ENCODE results near the gene DISC1. TPM values are rescaled to one million over a fixed set of nuclear protein-coding genes. Genes with fewer than 3 reads are reported as not detected.

Gene DISC1
- total and polyA plus RNA-seq, 2 experiments from 2014 or later, result 2.1 to 6.5 TPM

- DNase-seq (ENCODE audit: low spot score) (no peak), ATAC-seq (no peak)
- Histone ChIP-seq H3K27ac (ENCODE audit: low read depth) (no peak overlapping the region), H3K4me2 (no peak overlapping the region), H3K4me1 (ENCODE audit: insufficient read depth) (no peaks in the 10 kb centered on the region), H3K4me3 (no peak overlapping the region), H3K36me3 (ENCODE audit: insufficient read depth) (no peaks in the 10 kb centered on the region), H4K20me1 (replicated peaks; ENCODE audit: insufficient read depth) (no peaks in the 10 kb centered on the region), H3K27me3 (ENCODE audit: insufficient read depth) (no peaks in the 10 kb centered on the region), H3F3A (replicated peaks; ENCODE audit: low read depth) (no peaks in the 10 kb centered on the region), H3K79me2 (replicated peaks; ENCODE audit: insufficient read depth) (no peaks in the 10 kb centered on the region), H2AFZ (no peak overlapping the region), H3K9me2 (ENCODE audit: insufficient read depth) (peaks cover 4% of the 10 kb centered on the region; the same call in 1 of the 2 replicates)
- H3K36me3 Mint-ChIP-seq (ENCODE audit: low read depth), result no peaks in the 10 kb centered on the region
- H3K4me3 Mint-ChIP-seq, result no peak overlapping the region
- H3K9me3 Mint-ChIP-seq, result peaks cover 6% of the 10 kb centered on the region; the same call in 1 of the 3 replicates
- H3K27ac Mint-ChIP-seq, result no peak overlapping the region
- no peak for TF ChIP-seq JUNB (IDR thresholded peaks at IDR 0.05; ENCODE audit: unreplicated experiment)
- no peak for TF ChIP-seq NANOG (IDR thresholded peaks at IDR 0.05; ENCODE audit: borderline replicate concordance)
- TF ChIP-seq ZNF114 (CRISPR knock-in tag; IDR thresholded peaks at IDR 0.05), result no peak
- TF ChIP-seq EZH2 (IDR thresholded peaks at IDR 0.05; ENCODE audit: low read depth, unreplicated experiment), result no peak
- no peak for TF ChIP-seq EZH2phosphoT487 (IDR thresholded peaks at IDR 0.05; ENCODE audit: unreplicated experiment)
- TF ChIP-seq CTCF (conservative IDR thresholded peaks at IDR 0.05; ENCODE audit: low read depth in 2 of 2), result no peak
- no peak for TF ChIP-seq ZNF462 (CRISPR knock-in tag; IDR thresholded peaks at IDR 0.05)
- no peak for TF ChIP-seq CREB1 (CRISPR knock-in tag; IDR thresholded peaks at IDR 0.05; ENCODE audit: low read depth)
- TF ChIP-seq REST (IDR thresholded peaks at IDR 0.05; ENCODE audit: unreplicated experiment), result no peak
- TF ChIP-seq STAT1 (IDR thresholded peaks at IDR 0.05; ENCODE audit: unreplicated experiment), result no peak
- no peak for TF ChIP-seq POLR2AphosphoS5 (IDR thresholded peaks at IDR 0.05; ENCODE audit: low read depth)
- no peak for TF ChIP-seq ETS1 (IDR thresholded peaks at IDR 0.05)
- TF ChIP-seq ZNF331 (CRISPR knock-in tag; IDR thresholded peaks at IDR 0.05; ENCODE audit: low read depth), result no peak
- no peaks in the 10 kb centered on the region for H3K27me3 Mint-ChIP-seq (ENCODE audit: insufficient read depth, low read depth, poor library complexity)
- H3K4me1 Mint-ChIP-seq, result 0 out of 3 replicates have a peak, but pooled peaks cover 5% of the 10 kb centered on the region
These were observed 103.0 kb downstream of the DISC1 start for GRCh38 chr1:231729544-231729943.
